Measurements from ENCODE around the gene USP21. TPM values are rescaled to one million over a fixed set of nuclear protein-coding genes. Genes with fewer than 3 reads are reported as not detected.

The USP21 gene
- total RNA-seq, 1 donor from 2014 or later = 13.1 TPM

DNA sequence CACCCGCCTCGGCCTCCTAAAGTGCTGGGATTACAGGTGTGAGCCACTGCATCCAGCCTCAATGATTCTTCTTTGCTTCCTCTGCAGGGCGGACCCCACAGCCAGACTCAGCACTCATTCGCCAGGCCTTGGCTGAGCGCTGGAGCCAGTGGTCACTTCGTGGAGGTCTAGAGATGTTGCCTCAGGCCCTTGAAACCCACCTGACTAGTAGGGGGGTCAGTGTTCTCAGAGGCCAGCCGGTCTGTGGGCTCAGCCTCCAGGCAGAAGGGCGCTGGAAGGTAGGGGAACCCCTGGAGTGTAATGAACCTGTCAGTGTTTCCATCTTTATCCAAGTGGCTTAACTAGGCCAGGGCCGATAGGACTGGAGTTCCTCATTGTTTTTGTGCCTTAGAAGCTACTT, 9.6 kb downstream of the USP21 start:
- DNase-seq (ENCODE audit: extremely low read depth, low read depth, low spot score) = no peak

GRCh38 chr1:161171191-161171590, 11.9 kb downstream of the USP21 start:
- no peak for DNase-seq (ENCODE audit: extremely low read depth, low read depth, low spot score)

DNA sequence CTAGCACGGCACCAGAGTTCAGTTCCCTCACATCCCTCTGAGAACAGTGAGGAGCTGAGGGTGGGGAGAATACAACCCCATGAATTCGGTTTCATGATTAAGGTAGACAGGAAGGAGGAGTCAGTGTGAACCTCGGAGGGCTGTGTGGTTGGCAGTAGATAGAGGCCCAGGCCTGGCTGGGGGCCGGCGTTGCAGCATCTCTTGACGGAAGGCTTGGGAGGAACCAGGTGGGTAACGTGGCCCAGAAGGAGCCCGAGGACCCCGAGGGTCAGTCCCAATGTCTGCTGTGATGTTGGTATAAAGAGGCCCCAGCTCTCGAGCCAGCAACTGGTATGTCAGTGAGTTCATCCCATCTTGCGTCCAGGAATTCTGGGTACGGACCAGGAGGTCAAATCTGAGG, 12.4 kb downstream of the USP21 start:
- DNase-seq (ENCODE audit: extremely low read depth, low read depth, low spot score) = no peak

DNA sequence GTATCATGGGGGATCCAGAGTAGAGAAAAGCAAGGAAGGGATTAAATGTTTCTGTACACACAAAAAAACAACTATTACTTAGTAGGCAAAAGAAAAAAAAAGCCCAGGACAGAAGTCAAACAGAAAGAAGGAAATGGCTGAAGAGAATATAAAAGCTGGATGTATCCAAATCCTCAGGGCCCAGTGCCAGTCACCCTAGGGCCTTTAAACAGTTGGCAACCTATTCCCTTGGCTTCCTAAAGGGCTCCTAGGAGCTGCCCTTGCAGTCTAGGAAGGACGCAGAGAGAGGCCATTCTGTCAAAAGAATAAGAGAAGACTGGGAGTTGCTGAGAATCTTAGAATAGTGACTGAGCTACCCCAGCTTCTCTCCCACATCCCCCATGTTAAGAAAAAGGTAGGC, 13.0 kb downstream of the USP21 start:
- no peak for DNase-seq (ENCODE audit: extremely low read depth, low read depth, low spot score)

DNA sequence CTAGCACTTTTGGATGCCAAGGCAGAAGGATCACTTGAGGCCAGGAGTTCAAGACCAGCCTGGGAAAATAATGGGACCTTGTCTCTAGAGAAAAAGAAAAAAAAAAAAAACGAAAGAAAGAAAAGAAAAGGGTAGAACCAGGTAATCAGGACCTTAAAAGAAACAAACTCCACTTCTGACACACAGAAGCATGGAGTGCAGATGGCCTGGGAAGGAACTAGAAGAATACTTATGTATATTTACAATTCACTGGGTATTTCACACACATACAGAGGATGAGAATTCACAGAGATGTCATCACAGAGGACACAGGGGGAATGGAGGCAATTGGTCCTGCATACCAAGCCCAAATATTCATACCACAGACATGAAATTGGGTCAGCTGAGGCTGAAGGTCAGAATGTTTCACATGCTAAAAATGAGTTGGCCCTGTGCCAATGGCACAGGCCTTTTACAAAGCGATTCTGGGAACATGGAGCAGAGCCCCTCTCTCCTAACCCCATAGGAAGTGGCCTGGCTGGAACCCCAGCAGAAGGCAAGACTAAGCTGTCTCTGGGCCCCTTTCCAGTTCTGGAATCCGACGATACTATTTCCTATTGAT, 13.6 kb downstream of the USP21 start:
- no peak for DNase-seq (ENCODE audit: extremely low read depth, low read depth, low spot score)

DNA sequence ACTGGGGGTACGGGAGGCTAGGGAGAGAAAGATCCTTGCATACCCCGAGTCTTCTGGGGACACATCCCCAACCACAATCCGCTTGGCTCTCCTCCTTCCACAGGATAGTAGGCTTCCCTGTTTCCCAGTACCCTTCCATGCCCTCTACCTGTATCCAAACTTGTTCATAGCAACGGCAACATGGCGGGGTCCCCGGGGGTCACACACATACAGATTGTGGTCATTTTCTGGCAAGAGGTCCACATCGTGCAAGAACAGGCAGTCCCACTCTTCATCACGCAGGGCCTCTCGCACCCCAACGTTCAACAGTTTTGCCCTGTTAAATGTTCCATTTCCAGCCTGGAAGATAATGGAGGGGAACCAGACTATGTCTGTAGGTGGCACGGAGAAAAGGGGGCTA, 14.4 kb downstream of the USP21 start:
- no peak for DNase-seq (ENCODE audit: extremely low read depth, low read depth, low spot score)

GRCh38 chr1:161174911-161175310, 15.6 kb downstream of the USP21 start:
- no peak for DNase-seq (ENCODE audit: extremely low read depth, low read depth, low spot score)

GRCh38 chr1:161175771-161176453, 16.6 kb downstream of the USP21 start:
- DNase-seq (ENCODE audit: extremely low read depth, low read depth, low spot score) = no peak

GRCh38 chr1:161176468-161177111, 17.3 kb downstream of the USP21 start:
- DNase-seq (ENCODE audit: extremely low read depth, low read depth, low spot score) = no peak

- DNase-seq (ENCODE audit: extremely low read depth, low read depth, low spot score) = no peak
These were observed 18.0 kb downstream of the USP21 start, which contains the start of gene B4GALT3 for GRCh38 chr1:161177112-161177935. Gene B4GALT3, minus strand, starts transcription at chr1:161177507. Its CDS starts 1,447 bp downstream, at chr1:161176060.

GRCh38 chr1:161177936-161178244, 18.6 kb downstream of the USP21 start:
- no peak for DNase-seq (ENCODE audit: extremely low read depth, low read depth, low spot score)

DNA sequence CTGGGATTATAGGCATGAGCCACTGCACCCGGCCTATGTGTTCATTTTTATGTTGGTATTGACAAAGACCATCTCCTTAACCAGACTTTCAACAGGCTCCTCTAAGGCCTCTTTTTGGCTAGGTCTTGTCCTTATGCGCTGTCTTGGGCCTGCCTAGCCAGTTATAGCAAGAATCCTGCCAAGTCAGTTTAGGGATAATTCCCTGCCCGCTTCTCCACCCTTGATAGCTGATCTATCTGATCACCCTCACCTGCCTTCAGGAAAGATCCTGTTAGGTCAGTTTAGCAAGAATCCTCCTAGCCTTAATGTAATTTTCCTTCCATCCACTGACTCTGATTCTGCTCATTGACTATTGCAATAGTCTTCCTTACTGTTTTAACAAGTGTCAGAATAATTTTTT, 20.4 kb downstream of the USP21 start:
- DNase-seq (ENCODE audit: extremely low read depth, low read depth, low spot score) = no peak

GRCh38 chr1:161180639-161181038, 21.3 kb downstream of the USP21 start:
- DNase-seq (ENCODE audit: extremely low read depth, low read depth, low spot score) = no peak

DNA sequence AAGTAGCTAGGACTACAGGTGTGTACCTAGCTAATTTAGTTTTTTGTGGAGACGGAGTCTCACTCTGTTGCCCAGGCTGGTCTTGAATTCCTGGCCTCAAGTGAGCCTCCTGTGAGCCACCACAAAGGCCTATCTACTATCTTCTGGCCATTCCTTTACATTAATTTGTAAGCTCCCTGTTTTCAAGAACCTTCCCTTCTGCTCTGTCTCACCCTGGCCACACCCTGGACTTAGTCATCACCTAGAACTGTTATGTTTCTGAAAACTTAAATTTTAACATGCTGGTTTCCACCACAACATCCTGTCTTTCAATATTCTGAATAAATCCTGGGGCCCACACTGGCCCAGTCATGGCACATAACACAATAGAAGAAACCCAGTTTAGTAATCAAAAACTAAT, 22.9 kb downstream of the USP21 start:
- DNase-seq (ENCODE audit: extremely low read depth, low read depth, low spot score) = no peak

DNA sequence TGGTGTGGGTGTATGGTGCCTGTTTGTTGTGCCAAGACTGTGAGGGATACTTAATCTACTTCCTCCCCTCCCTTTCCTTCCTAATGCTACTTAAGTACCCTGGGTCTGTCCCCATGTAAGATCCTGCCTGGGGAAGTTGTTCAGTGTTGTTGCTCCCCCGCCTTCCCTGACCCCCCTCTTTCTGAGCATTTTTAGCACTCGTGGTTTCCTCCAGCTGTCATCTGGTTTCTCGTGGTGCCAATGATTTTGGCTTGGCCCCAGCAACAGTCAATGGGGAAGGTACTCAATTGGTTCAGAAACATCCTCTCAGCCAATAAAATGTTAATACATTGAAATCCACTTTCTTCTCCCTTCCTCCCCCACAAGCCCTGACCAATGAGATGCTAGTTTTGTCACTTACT, 26.0 kb downstream of the USP21 start:
- DNase-seq (ENCODE audit: extremely low read depth, low read depth, low spot score) = peak; percentile 87

DNA sequence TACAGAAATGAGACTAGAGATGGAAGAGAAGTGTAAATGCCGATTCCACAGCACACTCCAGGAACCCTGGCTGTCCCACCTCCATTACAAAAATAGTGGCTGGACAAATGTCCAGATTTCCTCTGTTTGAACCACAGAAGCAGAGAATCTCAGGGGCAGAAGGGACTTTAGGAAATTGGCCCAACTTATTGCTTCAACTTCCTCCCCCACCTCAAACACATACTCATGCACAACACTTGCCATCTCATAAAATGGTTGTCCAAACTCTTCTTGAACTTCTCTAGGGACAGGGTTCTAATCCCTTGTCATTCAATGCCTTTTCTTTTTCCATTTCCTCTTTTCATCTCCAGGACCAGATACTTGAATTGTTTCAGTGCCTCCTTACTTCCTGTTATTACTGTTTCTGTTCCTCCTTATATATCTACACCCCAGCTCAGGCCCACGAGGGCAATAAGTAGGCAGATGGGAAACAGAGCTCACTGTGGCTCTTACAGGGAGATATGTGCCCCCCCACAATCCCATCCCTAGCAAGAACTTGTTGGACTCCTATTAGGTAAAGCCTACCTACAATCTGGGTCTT, 26.5 kb downstream of the USP21 start:
- no peak for DNase-seq (ENCODE audit: extremely low read depth, low read depth, low spot score)

- no peak for DNase-seq (ENCODE audit: extremely low read depth, low read depth, low spot score)
These were observed 28.0 kb downstream of the USP21 start for GRCh38 chr1:161187311-161187710.

DNA sequence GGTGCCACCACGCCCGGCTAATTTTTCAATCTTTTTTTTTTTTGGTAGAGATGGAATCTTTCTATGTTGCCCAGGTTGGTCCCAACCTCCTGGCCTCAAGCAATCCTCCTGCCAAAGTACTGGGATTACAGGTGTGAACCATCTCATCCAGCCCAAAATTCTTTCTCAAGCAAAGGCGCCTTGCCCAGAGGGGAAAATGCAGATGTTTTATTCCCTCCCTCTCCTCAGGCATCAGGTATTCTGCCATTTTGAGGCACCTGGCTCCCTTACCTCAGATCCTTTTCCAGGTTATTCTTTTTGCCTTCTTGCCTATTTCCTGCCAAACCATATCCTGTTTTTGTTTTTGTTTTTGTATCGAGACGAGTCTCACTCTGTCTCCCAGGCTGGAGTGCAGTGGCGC, 29.1 kb downstream of the USP21 start:
- DNase-seq (ENCODE audit: extremely low read depth, low read depth, low spot score) = no peak

GRCh38 chr1:161189036-161189435, 29.7 kb downstream of the USP21 start:
- DNase-seq (ENCODE audit: extremely low read depth, low read depth, low spot score) = no peak

- DNase-seq (ENCODE audit: extremely low read depth, low read depth, low spot score) = no peak
These were observed 31.7 kb downstream of the USP21 start for GRCh38 chr1:161190962-161191521.

- DNase-seq (ENCODE audit: extremely low read depth, low read depth, low spot score) = no peak
These were observed 32.7 kb downstream of the USP21 start for GRCh38 chr1:161191971-161192370.

All from glomerular endothelial cell (primary cell).